ENCODE results near the gene CTSA. TPM values are rescaled to one million over a fixed set of nuclear protein-coding genes. Genes with fewer than 3 reads are reported as not detected.
A peak's percentile ranks its signal among the peaks of the same experiment; 100 is the strongest.

CTSA gene
- total and polyA plus RNA-seq, 2 experiments from 2014 or later: 61.6 to 78.1 TPM

DNA sequence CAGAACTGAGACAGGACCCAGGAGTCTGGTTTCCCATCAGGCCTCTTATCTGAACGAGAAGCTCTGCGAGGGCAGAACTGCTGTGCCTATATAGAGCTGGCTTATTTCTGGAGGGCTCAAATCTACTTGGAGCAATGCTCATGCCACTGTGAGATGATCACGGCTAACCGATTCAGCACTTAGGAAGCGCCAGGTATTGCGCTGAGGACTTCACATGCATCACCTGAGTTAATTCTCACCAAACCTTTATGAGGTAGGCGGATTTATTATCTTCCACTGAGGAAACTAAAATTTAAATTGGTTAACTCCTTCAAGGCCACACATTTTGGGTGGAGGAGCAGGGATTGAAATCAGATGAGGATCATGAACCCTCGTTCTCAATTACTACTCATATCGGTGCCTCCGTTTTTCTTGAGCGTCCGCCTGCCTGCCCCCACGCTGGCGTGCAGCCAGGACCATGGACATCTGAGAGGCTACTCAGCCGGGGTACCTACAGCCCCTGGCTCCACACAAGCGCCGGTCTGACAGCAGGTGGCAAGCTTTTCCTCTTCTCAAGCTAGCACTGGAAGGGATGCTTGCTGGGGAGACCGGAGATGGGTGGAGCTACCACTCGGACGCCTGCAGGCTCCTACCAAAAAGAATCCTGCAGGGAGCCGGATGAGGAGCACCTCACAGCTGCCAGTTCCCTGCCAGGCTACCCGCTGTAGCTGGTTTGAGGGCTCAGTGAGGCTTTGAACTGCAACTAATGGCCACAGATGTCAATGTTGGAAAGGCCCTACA is 42.3 kb downstream of the CTSA start:
- H3K9me3 ChIP-seq (ENCODE audit: low read depth): no peaks in the 10 kb centered on the region
- H3K27me3 ChIP-seq: no peaks in the 10 kb centered on the region
- peaks cover 4% of the 10 kb centered on the region for H3K4me1 ChIP-seq (ENCODE audit: low read depth)
- DNase-seq (ENCODE audit: low read depth in 1 of 2, low spot score in 1 of 2): peak; percentile 79 to 80
- peak overlapping the region; percentile 68 for H3K4me3 ChIP-seq
- peaks cover 5% of the 10 kb centered on the region for H3K36me3 ChIP-seq
- H3K27ac ChIP-seq: peak overlapping the region; percentile 99
- TF ChIP-seq, protein P1, sequence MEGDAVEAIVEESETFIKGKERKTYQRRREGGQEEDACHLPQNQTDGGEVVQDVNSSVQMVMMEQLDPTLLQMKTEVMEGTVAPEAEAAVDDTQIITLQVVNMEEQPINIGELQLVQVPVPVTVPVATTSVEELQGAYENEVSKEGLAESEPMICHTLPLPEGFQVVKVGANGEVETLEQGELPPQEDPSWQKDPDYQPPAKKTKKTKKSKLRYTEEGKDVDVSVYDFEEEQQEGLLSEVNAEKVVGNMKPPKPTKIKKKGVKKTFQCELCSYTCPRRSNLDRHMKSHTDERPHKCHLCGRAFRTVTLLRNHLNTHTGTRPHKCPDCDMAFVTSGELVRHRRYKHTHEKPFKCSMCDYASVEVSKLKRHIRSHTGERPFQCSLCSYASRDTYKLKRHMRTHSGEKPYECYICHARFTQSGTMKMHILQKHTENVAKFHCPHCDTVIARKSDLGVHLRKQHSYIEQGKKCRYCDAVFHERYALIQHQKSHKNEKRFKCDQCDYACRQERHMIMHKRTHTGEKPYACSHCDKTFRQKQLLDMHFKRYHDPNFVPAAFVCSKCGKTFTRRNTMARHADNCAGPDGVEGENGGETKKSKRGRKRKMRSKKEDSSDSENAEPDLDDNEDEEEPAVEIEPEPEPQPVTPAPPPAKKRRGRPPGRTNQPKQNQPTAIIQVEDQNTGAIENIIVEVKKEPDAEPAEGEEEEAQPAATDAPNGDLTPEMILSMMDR (IDR thresholded peaks at IDR 0.05; ENCODE audit: low read depth, low read length): peak; percentile 25

DNA sequence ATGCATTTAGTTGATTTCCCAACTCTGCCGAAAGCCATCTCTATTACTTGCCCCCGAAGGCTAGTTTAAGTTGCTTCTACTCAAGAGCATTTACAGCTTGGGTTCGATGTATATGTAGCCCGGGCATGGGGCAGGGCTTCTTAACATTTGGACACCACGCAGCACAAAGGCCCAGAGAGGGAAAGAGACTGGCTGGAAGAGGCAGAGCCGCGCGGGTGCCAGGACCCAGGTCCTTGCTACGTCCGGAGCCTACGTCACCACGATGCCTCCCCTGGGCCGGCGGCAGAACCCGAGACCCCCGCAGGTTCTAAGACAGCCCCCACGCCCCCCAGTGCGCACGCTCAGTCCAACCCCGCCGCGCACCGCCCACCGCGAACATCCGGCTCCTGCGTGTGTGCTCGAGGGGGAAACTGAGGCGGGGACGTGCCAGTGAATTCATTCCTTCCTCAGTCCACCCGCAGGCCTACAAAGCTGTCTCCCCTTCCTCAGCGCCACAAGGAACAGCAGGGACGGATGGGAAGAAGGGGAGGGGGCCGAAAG is 43.0 kb downstream of the CTSA start:
- H3K27me3 ChIP-seq: no peaks in the 10 kb centered on the region
- H3K27ac ChIP-seq: peak overlapping the region; percentile 99
- peak overlapping the region; percentile 68 for H3K4me3 ChIP-seq
- no peaks in the 10 kb centered on the region for H3K9me3 ChIP-seq (ENCODE audit: low read depth)
- TF ChIP-seq, protein P1 (IDR thresholded peaks at IDR 0.05; ENCODE audit: low read depth, low read length): no peak
- H3K36me3 ChIP-seq: peaks cover 9% of the 10 kb centered on the region
- peak; percentile 68 to 70 for DNase-seq (ENCODE audit: low read depth in 1 of 2, low spot score in 1 of 2)
- peaks cover 4% of the 10 kb centered on the region for H3K4me1 ChIP-seq (ENCODE audit: low read depth)

- Histone ChIP-seq H3K9me3 (ENCODE audit: low read depth) (no peaks in the 10 kb centered on the region), H3K4me3 (peak within 1 kb of the TSS; percentile 68), H3K4me1 (ENCODE audit: low read depth) (peaks cover 4% of the 10 kb centered on the region), H3K27ac (peak within 1 kb of the TSS; percentile 99), H3K27me3 (no peaks in the 10 kb centered on the region), H3K36me3 (peaks cover 16% of the 10 kb centered on the region)
- DNase-seq (ENCODE audit: low read depth in 1 of 2, low spot score in 1 of 2): peak; percentile 98 to 99
- TF ChIP-seq, protein P1 (IDR thresholded peaks at IDR 0.05; ENCODE audit: low read depth, low read length): no peak
These were observed 43.7 kb downstream of the CTSA start, which contains the start of gene PCIF1 for GRCh38 chr20:45934586-45935415. Gene PCIF1, plus strand, starts transcription at chr20:45934683. Its CDS starts 4,317 bp downstream, at chr20:45939000.

DNA sequence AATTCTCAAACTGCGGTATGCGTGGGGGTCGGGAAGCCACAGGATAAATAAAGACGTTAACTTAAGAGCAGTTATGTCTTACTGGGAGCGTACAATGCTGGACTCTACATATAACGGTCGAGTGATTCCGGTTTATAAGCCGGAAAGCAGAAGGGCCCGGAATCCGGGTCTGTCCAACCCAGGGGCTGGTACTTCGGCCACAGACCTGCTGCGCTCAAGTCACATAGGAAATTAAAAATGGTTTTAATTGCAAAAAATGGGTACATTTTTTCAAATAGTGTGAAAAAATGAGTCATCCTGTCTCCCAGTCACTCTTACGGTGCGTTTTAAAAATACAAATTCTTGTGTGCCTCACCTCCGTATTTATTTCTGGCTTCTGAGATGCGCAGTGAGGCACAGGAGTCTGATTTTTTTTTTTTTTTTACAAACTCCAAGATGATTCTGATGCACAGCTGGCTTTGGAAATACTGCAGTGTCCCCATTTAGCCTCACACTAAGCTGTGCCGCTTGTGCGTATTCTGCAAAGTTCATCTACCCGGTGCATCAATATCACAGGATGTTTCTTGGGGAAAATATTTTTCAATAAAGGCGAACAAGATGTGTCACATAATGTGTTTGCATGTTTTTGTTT is 44.4 kb downstream of the CTSA start:
- Histone ChIP-seq H3K9me3 (ENCODE audit: low read depth) (no peaks in the 10 kb centered on the region), H3K27me3 (no peaks in the 10 kb centered on the region), H3K4me3 (peak overlapping the region; percentile 68)

More for the DNA sequence above, 44.4 kb downstream of the CTSA start:
- DNase-seq (ENCODE audit: low read depth in 1 of 2, low spot score in 1 of 2): no peak
- peaks cover 4% of the 10 kb centered on the region for H3K4me1 ChIP-seq (ENCODE audit: low read depth)
- TF ChIP-seq, protein P1 (IDR thresholded peaks at IDR 0.05; ENCODE audit: low read depth, low read length): no peak
- peaks cover 22% of the 10 kb centered on the region for H3K36me3 ChIP-seq
- peak overlapping the region; percentile 90 for H3K27ac ChIP-seq

Measured in cardiac muscle cell (in vitro differentiated cells and primary cell).